EH (cell line): ENCODE measurements around the gene TMPRSS15.

ENCODE experiments used
- DNase-seq: peaks from one replicate; pipeline ENCODE4 v3.0.0-alpha.2; 2015; ENCODE audit warnings: low read depth

Gene TMPRSS15

DNA sequence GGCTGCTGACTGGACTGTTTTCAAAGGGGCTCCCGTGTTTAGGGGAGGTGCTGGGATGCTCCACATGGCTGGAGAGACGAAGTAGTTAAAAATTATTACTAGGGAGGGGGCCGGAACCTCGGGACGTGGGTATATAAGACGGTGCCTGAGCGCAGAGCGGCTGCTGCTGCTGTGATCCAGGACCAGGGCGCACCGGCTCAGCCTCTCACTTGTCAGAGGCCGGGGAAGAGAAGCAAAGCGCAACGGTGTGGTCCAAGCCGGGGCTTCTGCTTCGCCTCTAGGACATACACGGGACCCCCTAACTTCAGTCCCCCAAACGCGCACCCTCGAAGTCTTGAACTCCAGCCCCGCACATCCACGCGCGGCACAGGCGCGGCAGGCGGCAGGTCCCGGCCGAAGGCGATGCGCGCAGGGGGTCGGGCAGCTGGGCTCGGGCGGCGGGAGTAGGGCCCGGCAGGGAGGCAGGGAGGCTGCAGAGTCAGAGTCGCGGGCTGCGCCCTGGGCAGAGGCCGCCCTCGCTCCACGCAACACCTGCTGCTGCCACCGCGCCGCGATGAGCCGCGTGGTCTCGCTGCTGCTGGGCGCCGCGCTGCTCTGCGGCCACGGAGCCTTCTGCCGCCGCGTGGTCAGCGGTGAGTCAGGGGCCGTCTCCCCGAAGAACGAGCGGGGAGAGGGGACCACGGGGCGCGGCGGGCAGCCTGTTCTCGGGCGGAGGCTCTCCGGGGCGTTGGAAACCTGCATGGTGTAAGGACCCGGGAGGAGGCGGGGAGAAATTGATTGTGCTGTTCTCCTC is 158.7 kb downstream of the TMPRSS15 start, which contains the start of gene CHODL:
Gene CHODL (plus strand): TSS at position 163 of the 793 bp plus-strand sequence. CDS start 391 bp downstream, at position 554.
- DNase-seq = no peak

DNA sequence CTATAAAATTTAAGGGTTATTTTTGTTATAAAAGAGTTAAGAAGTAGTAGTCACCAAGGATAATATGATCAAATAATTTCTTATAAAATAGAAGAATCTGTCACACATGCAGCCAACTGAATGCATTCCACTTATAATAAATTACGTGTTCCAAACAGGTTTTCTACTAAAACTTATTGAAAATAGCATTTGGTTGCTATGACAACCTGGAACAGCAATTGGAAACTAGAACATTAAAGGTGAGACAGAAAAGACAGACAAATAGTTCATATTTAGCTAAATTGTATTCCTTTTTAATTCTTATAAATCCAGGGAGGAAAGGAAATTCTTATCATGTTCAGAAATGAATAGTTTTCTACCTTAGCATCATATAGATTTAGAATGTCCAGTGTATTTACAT is 168.0 kb downstream of the TMPRSS15 start:
- DNase-seq = no peak

GRCh38 chr21:18228060-18228739 is 175.4 kb downstream of the TMPRSS15 start:
- DNase-seq = no peak

DNA sequence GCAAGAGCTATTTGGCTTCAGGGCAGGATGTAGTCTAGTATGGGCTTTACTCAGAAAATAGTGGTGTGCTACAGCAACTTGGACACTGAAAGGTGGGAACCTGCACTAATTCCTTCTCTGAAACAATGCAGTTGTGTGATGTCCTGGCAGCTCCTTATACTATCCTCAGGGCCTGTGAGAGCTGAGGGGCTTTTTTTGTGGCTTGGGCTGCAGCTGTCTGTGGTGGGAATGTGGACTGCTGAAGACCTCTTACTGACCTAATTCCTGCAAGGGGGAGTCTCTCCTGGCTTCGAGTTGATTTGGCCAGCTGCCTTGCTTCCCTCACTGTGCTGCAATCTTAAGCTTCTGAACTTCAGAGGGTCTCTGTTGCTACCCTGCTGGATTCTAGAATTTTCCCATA is 181.2 kb downstream of the TMPRSS15 start:
- no peak for DNase-seq

- DNase-seq = no peak
Observed at GRCh38 chr21:18220498-18220897, 183.1 kb downstream of the TMPRSS15 start.
